HepG2 (cell line): Measurements from ENCODE around the gene MFSD11. TPM values are rescaled to one million over a fixed set of nuclear protein-coding genes. Genes with fewer than 3 reads are reported as not detected.

ENCODE experiments used
- KMT2A ChIP-seq: sonication (generic); formaldehyde crosslinking; IDR thresholded peaks from 2 replicates; pipeline ENCODE4 v1.4.0; 2020; ENCODE audit warnings: missing genetic modification reagents
- MAFK ChIP-seq, 2 experiments: IDR thresholded peaks in 1 of 2; conservative IDR thresholded peaks in 1 of 2; 2 replicates each; pipeline ENCODE4 v1.6.1; 2011; ENCODE audit warnings: improper control_type of control experiment in 2 of 2, low read length in 2 of 2
- NCOR1 ChIP-seq: fragments of 200-600 bp; sonication (generic); IDR thresholded peaks from 2 replicates; pipeline ENCODE4 v1.7.0; 2017; ENCODE audit warnings: antibody characterized with exemption, low read length, borderline replicate concordance
- PHF20 ChIP-seq: sonication (generic); formaldehyde crosslinking; IDR thresholded peaks from 2 replicates; pipeline ENCODE4 v1.5.0; 2020; ENCODE audit warnings: mild to moderate bottlenecking, missing genetic modification reagents
- RXRB ChIP-seq: IDR thresholded peaks from 2 replicates; pipeline ENCODE4 v1.6.1; 2016; ENCODE audit warnings: borderline replicate concordance, missing genetic modification reagents, missing compliant biosample characterization
- SP140L ChIP-seq: sonication (generic); formaldehyde crosslinking; IDR thresholded peaks from 2 replicates; pipeline ENCODE4 v1.4.0; 2020; ENCODE audit warnings: missing genetic modification reagents, borderline replicate concordance
- ZNF607 ChIP-seq: sonication (generic); formaldehyde crosslinking; IDR thresholded peaks from 2 replicates; pipeline ENCODE4 v1.5.1; 2020; ENCODE audit warnings: missing genetic modification reagents, mild to moderate bottlenecking, borderline replicate concordance
- ZNF816 ChIP-seq: sonication (generic); formaldehyde crosslinking; IDR thresholded peaks from 2 replicates; pipeline ENCODE4 v1.8.0; 2022; ENCODE audit warnings: missing genetic modification reagents, mild to moderate bottlenecking, borderline replicate concordance
- polyA plus RNA-seq, 8 experiments: library from polyadenylated mRNA; depleted of rRNA in 3 of 8; stranded (reverse) in 7 of 8; unstranded in 1 of 8; fragments of >200 nt; fragmentation: Illumina TruSeq in 4 of 8; extraction: Trizol in 4 of 8; gene quantifications; 2 replicates each; pipeline versions ENCODE4 v1.2.1 to v1.2.3, GENCODE V29; 2011 to 2016; ENCODE audit warnings: low read depth in 4 of 8, missing spikeins in 1 of 8, mixed read lengths in 1 of 8; ENCODE audit not compliant: insufficient read depth in 1 of 8
- total RNA-seq, 5 experiments: library from RNA; depleted of rRNA; stranded (reverse); fragments of >200 nt; fragmentation: Illumina TruSeq; extraction: Trizol; gene quantifications; 2 replicates each; pipeline ENCODE4 v1.2.3, GENCODE V29; 2016; ENCODE audit warnings: low read depth in 1 of 5
- TF ChIP-seq, protein P1 (sequence below): IDR thresholded peaks from 2 replicates; pipeline ENCODE4 v1.6.1; 2016
- TF ChIP-seq, protein P2 (sequence below): sonication (generic); formaldehyde crosslinking; IDR thresholded peaks from 2 replicates; pipeline ENCODE4 v1.5.1; 2020; ENCODE audit warnings: mild to moderate bottlenecking, missing genetic modification reagents, moderate library complexity
- TF ChIP-seq, protein P3 (sequence below): sonication (generic); formaldehyde crosslinking; IDR thresholded peaks from 2 replicates; pipeline ENCODE4 v1.5.1; 2020; ENCODE audit warnings: missing genetic modification reagents, mild to moderate bottlenecking, borderline replicate concordance
- TF ChIP-seq, protein P4 (sequence below): sonication (generic); formaldehyde crosslinking; IDR thresholded peaks from 2 replicates; pipeline ENCODE4 v1.5.0; 2020; ENCODE audit warnings: missing genetic modification reagents, mild to moderate bottlenecking, borderline replicate concordance

MFSD11 gene
- total and polyA plus RNA-seq, 2 of the 13 experiments (the other 11 are each of a cell fraction or from before 2014, with no cell fraction given) = 26.1 to 36.3 TPM

DNA sequence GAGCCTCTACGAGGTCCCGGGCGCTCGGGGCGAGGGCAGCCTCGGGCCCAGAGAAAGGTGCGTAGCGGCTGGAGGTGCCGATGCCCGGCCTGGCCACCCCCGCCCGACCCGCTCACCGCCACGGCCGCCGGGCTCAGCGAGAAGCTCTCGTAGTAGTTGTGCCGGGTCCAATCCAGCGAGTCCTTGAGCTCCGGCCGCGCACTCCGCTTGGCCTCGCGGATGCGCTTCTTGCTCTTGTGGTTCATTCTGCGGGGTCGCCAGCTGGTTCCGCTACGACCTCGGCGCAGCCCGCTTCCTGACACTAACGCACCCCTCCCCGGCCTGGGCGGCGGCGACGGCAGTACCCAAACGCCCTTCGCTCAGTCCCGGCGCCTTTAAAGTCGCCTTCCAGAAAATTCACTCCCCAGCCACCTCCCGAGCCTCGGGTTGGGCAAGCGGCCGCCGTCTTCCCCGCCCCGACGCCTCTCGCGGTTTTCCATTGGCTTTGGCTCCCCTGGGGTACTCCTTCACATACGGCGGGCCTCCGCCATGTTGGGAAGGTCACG, 11.6 kb upstream of the MFSD11 start, which contains the start of gene JMJD6 (continued):
- TF ChIP-seq RXRB (CRISPR knock-in tag) = peak; percentile 38; the same call in 1 of the 2 replicates
- TF ChIP-seq, protein P1, sequence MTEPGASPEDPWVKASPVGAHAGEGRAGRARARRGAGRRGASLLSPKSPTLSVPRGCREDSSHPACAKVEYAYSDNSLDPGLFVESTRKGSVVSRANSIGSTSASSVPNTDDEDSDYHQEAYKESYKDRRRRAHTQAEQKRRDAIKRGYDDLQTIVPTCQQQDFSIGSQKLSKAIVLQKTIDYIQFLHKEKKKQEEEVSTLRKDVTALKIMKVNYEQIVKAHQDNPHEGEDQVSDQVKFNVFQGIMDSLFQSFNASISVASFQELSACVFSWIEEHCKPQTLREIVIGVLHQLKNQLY (CRISPR knock-in tag) = 0 out of 2 replicates have a peak, but pooled peaks have one; percentile 9
- peak; percentile 49; the same call in 1 of the 2 replicates for TF ChIP-seq PHF20 (CRISPR knock-in tag)
- no peak for TF ChIP-seq SP140L (CRISPR knock-in tag)
- no peak for TF ChIP-seq MAFK (conservative IDR thresholded peaks at IDR 0.05 in 1 of 2, IDR thresholded peaks at IDR 0.05 in 1 of 2; ENCODE audit: low read length in 2 of 2)
- TF ChIP-seq, protein P2, sequence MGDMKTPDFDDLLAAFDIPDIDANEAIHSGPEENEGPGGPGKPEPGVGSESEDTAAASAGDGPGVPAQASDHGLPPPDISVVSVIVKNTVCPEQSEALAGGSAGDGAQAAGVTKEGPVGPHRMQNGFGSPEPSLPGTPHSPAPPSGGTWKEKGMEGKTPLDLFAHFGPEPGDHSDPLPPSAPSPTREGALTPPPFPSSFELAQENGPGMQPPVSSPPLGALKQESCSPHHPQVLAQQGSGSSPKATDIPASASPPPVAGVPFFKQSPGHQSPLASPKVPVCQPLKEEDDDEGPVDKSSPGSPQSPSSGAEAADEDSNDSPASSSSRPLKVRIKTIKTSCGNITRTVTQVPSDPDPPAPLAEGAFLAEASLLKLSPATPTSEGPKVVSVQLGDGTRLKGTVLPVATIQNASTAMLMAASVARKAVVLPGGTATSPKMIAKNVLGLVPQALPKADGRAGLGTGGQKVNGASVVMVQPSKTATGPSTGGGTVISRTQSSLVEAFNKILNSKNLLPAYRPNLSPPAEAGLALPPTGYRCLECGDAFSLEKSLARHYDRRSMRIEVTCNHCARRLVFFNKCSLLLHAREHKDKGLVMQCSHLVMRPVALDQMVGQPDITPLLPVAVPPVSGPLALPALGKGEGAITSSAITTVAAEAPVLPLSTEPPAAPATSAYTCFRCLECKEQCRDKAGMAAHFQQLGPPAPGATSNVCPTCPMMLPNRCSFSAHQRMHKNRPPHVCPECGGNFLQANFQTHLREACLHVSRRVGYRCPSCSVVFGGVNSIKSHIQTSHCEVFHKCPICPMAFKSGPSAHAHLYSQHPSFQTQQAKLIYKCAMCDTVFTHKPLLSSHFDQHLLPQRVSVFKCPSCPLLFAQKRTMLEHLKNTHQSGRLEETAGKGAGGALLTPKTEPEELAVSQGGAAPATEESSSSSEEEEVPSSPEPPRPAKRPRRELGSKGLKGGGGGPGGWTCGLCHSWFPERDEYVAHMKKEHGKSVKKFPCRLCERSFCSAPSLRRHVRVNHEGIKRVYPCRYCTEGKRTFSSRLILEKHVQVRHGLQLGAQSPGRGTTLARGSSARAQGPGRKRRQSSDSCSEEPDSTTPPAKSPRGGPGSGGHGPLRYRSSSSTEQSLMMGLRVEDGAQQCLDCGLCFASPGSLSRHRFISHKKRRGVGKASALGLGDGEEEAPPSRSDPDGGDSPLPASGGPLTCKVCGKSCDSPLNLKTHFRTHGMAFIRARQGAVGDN (CRISPR knock-in tag) = peak; percentile 95
- TF ChIP-seq ZNF607 = peak; percentile 26; the same call in 1 of the 2 replicates
- TF ChIP-seq, protein P3, sequence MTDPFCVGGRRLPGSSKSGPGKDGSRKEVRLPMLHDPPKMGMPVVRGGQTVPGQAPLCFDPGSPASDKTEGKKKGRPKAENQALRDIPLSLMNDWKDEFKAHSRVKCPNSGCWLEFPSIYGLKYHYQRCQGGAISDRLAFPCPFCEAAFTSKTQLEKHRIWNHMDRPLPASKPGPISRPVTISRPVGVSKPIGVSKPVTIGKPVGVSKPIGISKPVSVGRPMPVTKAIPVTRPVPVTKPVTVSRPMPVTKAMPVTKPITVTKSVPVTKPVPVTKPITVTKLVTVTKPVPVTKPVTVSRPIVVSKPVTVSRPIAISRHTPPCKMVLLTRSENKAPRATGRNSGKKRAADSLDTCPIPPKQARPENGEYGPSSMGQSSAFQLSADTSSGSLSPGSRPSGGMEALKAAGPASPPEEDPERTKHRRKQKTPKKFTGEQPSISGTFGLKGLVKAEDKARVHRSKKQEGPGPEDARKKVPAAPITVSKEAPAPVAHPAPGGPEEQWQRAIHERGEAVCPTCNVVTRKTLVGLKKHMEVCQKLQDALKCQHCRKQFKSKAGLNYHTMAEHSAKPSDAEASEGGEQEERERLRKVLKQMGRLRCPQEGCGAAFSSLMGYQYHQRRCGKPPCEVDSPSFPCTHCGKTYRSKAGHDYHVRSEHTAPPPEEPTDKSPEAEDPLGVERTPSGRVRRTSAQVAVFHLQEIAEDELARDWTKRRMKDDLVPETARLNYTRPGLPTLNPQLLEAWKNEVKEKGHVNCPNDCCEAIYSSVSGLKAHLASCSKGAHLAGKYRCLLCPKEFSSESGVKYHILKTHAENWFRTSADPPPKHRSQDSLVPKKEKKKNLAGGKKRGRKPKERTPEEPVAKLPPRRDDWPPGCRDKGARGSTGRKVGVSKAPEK (CRISPR knock-in tag) = no peak
- TF ChIP-seq, protein P4, sequence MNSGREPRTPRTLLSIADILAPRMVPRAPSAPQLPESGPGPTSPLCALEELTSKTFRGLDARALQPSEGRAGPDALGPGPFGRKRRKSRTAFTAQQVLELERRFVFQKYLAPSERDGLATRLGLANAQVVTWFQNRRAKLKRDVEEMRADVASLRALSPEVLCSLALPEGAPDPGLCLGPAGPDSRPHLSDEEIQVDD (CRISPR knock-in tag) = no peak
- TF ChIP-seq ZNF816 (CRISPR knock-in tag) = no peak; the same call in 1 of the 2 replicates
- TF ChIP-seq KMT2A (CRISPR knock-in tag) = peak; percentile 79
- no peak for TF ChIP-seq NCOR1
